Brain (organoid and tissue), 1 donor: ENCODE results near the gene GOSR1. TPM values are rescaled to one million over a fixed set of nuclear protein-coding genes. Genes with fewer than 3 reads are reported as not detected.

Experiments used
- polyA plus RNA-seq: library from polyadenylated mRNA; stranded (reverse); fragments of 350-450 nt; fragmentation: Illumina TruSeq; extraction: RNeasy Lipid Tissue Mini Kit (QIAGEN cat#74804); gene quantifications from one replicate; pipeline ENCODE4 v1.2.3, GENCODE V29; 2015; ENCODE audit warnings: low read depth, low replicate concordance; ENCODE audit not compliant: insufficient read depth

GOSR1 gene
- polyA plus RNA-seq, 1 donor from 2014 or later: 32.4 TPM

Other genes starting within 250 kb of the GOSR1 start
- 0.32 TPM for gene SLC6A4, start 241.7 kb upstream of the GOSR1 start, polyA plus RNA-seq
- 69.1 TPM for gene BLMH, start 185.5 kb upstream of the GOSR1 start, polyA plus RNA-seq
- not detected for gene TMIGD1, start 143.4 kb upstream of the GOSR1 start, polyA plus RNA-seq
- gene CPD, start 98.5 kb upstream of the GOSR1 start, polyA plus RNA-seq: 26.8 TPM